OCI-LY7 (cell line): ENCODE results near the gene VIT.

Source experiments
- EZH2phosphoT487 ChIP-seq: fragments of 200-600 bp; sonication (generic); IDR thresholded peaks from 2 replicates; pipeline ENCODE4 v1.6.1; 2018; ENCODE audit warnings: low read depth, borderline replicate concordance, mild to moderate bottlenecking, mixed run types, antibody characterized with exemption, low read length, moderate library complexity, mixed read lengths
- TF ChIP-seq, protein P1 (sequence below): fragments of 200-600 bp; sonication (generic); conservative IDR thresholded peaks from 2 replicates; pipeline ENCODE4 v1.5.1; 2014; ENCODE audit warnings: mild to moderate bottlenecking, antibody characterized with exemption, low read length, moderate library complexity, mixed read lengths

DNA sequence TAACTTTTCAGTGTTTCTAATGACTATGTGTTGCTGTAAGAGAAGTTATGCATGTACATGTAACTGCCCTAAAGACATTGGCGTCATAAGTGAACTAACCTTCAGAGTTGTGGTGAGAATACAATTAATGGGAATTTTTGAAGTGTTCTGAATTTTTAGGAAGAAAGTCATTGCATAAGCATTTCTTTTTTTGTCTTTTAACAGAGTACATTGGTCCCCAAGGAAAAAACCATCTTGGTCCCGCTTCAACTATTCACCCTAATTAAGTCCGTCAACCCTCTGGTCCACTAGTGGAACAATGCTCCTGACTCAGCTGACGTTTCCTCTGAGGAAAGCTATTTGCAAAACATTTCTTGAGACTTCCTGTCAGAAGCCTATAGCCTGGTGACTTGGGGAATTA lies 41.1 kb upstream of the VIT start:
- TF ChIP-seq, protein P1, sequence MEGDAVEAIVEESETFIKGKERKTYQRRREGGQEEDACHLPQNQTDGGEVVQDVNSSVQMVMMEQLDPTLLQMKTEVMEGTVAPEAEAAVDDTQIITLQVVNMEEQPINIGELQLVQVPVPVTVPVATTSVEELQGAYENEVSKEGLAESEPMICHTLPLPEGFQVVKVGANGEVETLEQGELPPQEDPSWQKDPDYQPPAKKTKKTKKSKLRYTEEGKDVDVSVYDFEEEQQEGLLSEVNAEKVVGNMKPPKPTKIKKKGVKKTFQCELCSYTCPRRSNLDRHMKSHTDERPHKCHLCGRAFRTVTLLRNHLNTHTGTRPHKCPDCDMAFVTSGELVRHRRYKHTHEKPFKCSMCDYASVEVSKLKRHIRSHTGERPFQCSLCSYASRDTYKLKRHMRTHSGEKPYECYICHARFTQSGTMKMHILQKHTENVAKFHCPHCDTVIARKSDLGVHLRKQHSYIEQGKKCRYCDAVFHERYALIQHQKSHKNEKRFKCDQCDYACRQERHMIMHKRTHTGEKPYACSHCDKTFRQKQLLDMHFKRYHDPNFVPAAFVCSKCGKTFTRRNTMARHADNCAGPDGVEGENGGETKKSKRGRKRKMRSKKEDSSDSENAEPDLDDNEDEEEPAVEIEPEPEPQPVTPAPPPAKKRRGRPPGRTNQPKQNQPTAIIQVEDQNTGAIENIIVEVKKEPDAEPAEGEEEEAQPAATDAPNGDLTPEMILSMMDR, result no peak
- no peak for TF ChIP-seq EZH2phosphoT487
